ENCODE results near the gene STXBP5. TPM values are rescaled to one million over a fixed set of nuclear protein-coding genes. Genes with fewer than 3 reads are reported as not detected.

The STXBP5 gene
- total and polyA plus RNA-seq, 2 of the 4 experiments (the other 2 are of a cell fraction) = 13.2 to 46.4 TPM

DNA sequence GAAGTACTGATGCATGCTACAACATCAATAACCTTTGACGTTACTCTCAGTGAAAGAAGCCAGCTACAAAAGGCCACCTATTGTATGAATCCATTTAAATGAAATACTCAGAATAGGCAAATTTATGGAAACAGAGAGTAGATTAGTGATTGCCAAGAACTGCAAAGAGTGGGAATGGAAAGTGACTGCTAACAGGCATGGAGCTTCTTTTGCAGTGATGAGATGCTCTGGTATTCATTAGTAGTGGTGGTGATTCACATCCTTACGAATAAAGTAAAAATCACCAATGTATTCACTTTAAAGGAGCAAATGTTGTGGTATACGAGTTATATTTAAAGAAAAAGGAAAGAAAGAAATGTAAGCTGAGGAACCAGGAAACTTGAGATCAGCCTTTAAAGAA is 177.5 kb downstream of the STXBP5 start:
- Histone ChIP-seq H3K27me3 (ENCODE audit: control insufficient read depth, insufficient read depth, low read length) (no peaks in the 10 kb centered on the region), H3K14ac (replicated peaks; ENCODE audit: low read depth, low read length) (no peak overlapping the region), H3K56ac (ENCODE audit: extremely low read depth, insufficient read depth, low read length) (no peak overlapping the region), H3K18ac (ENCODE audit: low read depth, low read length) (no peak overlapping the region), H3K36me3 (ENCODE audit: control insufficient read depth, insufficient read depth, low read length) (peaks cover 21% of the 10 kb centered on the region), H2AFZ (replicated peaks; ENCODE audit: low read length, poor library complexity) (no peak overlapping the region), H3K23ac (ENCODE audit: low read depth, low read length) (no peak overlapping the region), H3K4me3 (ENCODE audit: insufficient read depth, low read depth, low read length) (no peak overlapping the region), H3K4ac (ENCODE audit: low read depth, low read length) (no peak overlapping the region), H2BK5ac (ENCODE audit: low read depth, low read length, poor library complexity, severe bottlenecking) (peak overlapping the region; percentile 24), H4K5ac (ENCODE audit: low read depth, low read length) (no peak overlapping the region), H2BK20ac (ENCODE audit: low read depth, low read length) (no peak overlapping the region), H4K8ac (ENCODE audit: low read depth in 2 of 2, low read length in 2 of 2) (no peak overlapping the region), H3K9me3 (ENCODE audit: control insufficient read depth, insufficient read depth, low read length) (no peaks in the 10 kb centered on the region), H2AK9ac (replicated peaks; ENCODE audit: low read depth, low read length, poor library complexity) (no peak overlapping the region), H3K4me2 (ENCODE audit: low read depth, low read length) (no peak overlapping the region; the same call in 1 of the 2 replicates), H4K91ac (ENCODE audit: insufficient read depth, low read depth, low read length) (no peak overlapping the region), H3K27ac (ENCODE audit: insufficient read depth, low read length) (no peak overlapping the region), H3K9ac (ENCODE audit: low read depth, low read length) (no peak overlapping the region), H2AK5ac (ENCODE audit: low read depth, low read length) (no peak overlapping the region), H4K20me1 (ENCODE audit: insufficient read depth, low read length) (no peaks in the 10 kb centered on the region), H2BK15ac (ENCODE audit: low read depth, low read length) (no peak overlapping the region), H3K79me1 (ENCODE audit: low read depth in 1 of 2, low read length in 2 of 2) (peaks cover 0 to 3% of the 10 kb centered on the region in 2 experiments; a peak in 1 of 4 replicates), H3K4me1 (ENCODE audit: control insufficient read depth, insufficient read depth, low read length) (peaks cover 2% of the 10 kb centered on the region; the same call in 1 of the 2 replicates), H3K9me1 (ENCODE audit: insufficient read depth, low read length) (peaks cover 6% of the 10 kb centered on the region; the same call in 1 of the 2 replicates), H2BK120ac (ENCODE audit: low read depth, low read length) (no peak overlapping the region)
- in situ Hi-C loops (cut with MboI; ENCODE audit: low sequenced_read_pairs) = no loop called here
- dilution Hi-C loops (cut with HindIII; ENCODE audit: low sequenced_read_pairs, unreplicated experiment) = no loop called here
- ATAC-seq (ENCODE audit: low read depth) (peak; percentile 70), DNase-seq (peak; percentile 81)
- no TSS peak for BruUV-seq (replicated peaks)
- intact Hi-C loops (cut with micrococcal nuclease) = loop anchor here (10.0 kb wide), 1 partner anchor 527 kb away; no protein-coding TSS in a partner anchor
- TF ChIP-seq, protein P1, sequence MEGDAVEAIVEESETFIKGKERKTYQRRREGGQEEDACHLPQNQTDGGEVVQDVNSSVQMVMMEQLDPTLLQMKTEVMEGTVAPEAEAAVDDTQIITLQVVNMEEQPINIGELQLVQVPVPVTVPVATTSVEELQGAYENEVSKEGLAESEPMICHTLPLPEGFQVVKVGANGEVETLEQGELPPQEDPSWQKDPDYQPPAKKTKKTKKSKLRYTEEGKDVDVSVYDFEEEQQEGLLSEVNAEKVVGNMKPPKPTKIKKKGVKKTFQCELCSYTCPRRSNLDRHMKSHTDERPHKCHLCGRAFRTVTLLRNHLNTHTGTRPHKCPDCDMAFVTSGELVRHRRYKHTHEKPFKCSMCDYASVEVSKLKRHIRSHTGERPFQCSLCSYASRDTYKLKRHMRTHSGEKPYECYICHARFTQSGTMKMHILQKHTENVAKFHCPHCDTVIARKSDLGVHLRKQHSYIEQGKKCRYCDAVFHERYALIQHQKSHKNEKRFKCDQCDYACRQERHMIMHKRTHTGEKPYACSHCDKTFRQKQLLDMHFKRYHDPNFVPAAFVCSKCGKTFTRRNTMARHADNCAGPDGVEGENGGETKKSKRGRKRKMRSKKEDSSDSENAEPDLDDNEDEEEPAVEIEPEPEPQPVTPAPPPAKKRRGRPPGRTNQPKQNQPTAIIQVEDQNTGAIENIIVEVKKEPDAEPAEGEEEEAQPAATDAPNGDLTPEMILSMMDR (conservative IDR thresholded peaks at IDR 0.05; ENCODE audit: low read depth, low read length) = no peak
- TF ChIP-seq MXI1 (IDR thresholded peaks at IDR 0.05; ENCODE audit: borderline replicate concordance, low read depth, low read length) (no peak), MAFK (IDR thresholded peaks at IDR 0.05; ENCODE audit: low read depth, low read length) (no peak), NFE2L2 (IDR thresholded peaks at IDR 0.05; ENCODE audit: low read depth, low read length) (no peak), BHLHE40 (IDR thresholded peaks at IDR 0.05; ENCODE audit: low read depth, low read length) (no peak), POLR2A (IDR thresholded peaks at IDR 0.05; ENCODE audit: low read depth, low read length) (no peak), MAZ (IDR thresholded peaks at IDR 0.05; ENCODE audit: borderline replicate concordance, low read depth, low read length) (no peak), RAD21 (IDR thresholded peaks at IDR 0.05; ENCODE audit: low read length) (no peak), SMC3 (IDR thresholded peaks at IDR 0.05; ENCODE audit: low read depth, low read length) (no peak), RFX5 (IDR thresholded peaks at IDR 0.05; ENCODE audit: low read depth, low read length) (no peak), CHD1 (IDR thresholded peaks at IDR 0.05; ENCODE audit: low read depth, low read length) (no peak), FOS (IDR thresholded peaks at IDR 0.05; ENCODE audit: low read depth, low read length) (no peak), ELK1 (IDR thresholded peaks at IDR 0.05; ENCODE audit: borderline replicate concordance, low read depth, low read length) (no peak), RCOR1 (IDR thresholded peaks at IDR 0.05; ENCODE audit: insufficient replicate concordance, low read length) (no peak), CEBPB (IDR thresholded peaks at IDR 0.05; ENCODE audit: low read depth, low read length) (no peak)
- TF ChIP-seq, protein P2, sequence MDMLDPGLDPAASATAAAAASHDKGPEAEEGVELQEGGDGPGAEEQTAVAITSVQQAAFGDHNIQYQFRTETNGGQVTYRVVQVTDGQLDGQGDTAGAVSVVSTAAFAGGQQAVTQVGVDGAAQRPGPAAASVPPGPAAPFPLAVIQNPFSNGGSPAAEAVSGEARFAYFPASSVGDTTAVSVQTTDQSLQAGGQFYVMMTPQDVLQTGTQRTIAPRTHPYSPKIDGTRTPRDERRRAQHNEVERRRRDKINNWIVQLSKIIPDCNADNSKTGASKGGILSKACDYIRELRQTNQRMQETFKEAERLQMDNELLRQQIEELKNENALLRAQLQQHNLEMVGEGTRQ (IDR thresholded peaks at IDR 0.05; ENCODE audit: low read depth, low read length) = no peak
- CTCF ChIA-PET = no interaction called here
- POLR2A ChIA-PET (ENCODE audit: unreplicated experiment) = no interaction called here
- no CpG with 5 or more reads among the region's 3 CpGs for WGBS, 2 experiments (ENCODE audit: extremely low coverage in 2 of 2, insufficient read length in 1 of 2)

Measured in IMR-90 (cell line).